Measurements from ENCODE around the gene BRD1. TPM values are rescaled to one million over a fixed set of nuclear protein-coding genes. Genes with fewer than 3 reads are reported as not detected.

Gene BRD1
- total RNA-seq, 4 donors from 2014 or later, result 21.0 to 57.3 (median 33.8) TPM

GRCh38 chr22:49829044-49829853 lies 1.6 kb upstream of the BRD1 start:
- DNase-seq (ENCODE audit: low spot score) (no peak), ATAC-seq (ENCODE audit: low FRiP score) (no peak)
- no peak for TF ChIP-seq CTCF (IDR thresholded peaks at IDR 0.05)

- no peak for TF ChIP-seq CTCF (IDR thresholded peaks at IDR 0.05)
- DNase-seq (ENCODE audit: low spot score) (no peak), ATAC-seq (ENCODE audit: low FRiP score) (no peak)
Measured at GRCh38 chr22:49828599-49828965, 909 bp upstream of the BRD1 start.

GRCh38 chr22:49827271-49827852 lies 311 bp downstream of the BRD1 start:
- DNase-seq (ENCODE audit: low spot score) (no peak), ATAC-seq (ENCODE audit: low FRiP score) (peak; percentile 29)
- TF ChIP-seq CTCF (IDR thresholded peaks at IDR 0.05), result no peak

GRCh38 chr22:49826603-49827270 lies 936 bp downstream of the BRD1 start:
- ATAC-seq (ENCODE audit: low FRiP score), result peak; percentile 37
- no peak for TF ChIP-seq CTCF (IDR thresholded peaks at IDR 0.05)
- DNase-seq (ENCODE audit: low spot score), result no peak

- no peak for TF ChIP-seq CTCF (IDR thresholded peaks at IDR 0.05)
- peak; percentile 13 for ATAC-seq (ENCODE audit: low FRiP score)
- DNase-seq (ENCODE audit: low spot score), result no peak
Measured at GRCh38 chr22:49825944-49826602, 1.6 kb downstream of the BRD1 start.

GRCh38 chr22:49825436-49825835 lies 2.2 kb downstream of the BRD1 start:
- DNase-seq (ENCODE audit: low spot score) (no peak), ATAC-seq (ENCODE audit: low FRiP score) (no peak)
- no peak for TF ChIP-seq CTCF (IDR thresholded peaks at IDR 0.05)

All from omental fat pad (tissue), 4 donors.